Measurements from ENCODE around the gene TTC7B.

GRCh38 chr14:90575781-90576180 is 240.4 kb downstream of the TTC7B start:
- no peak for TF ChIP-seq CTCF (IDR thresholded peaks at IDR 0.05; ENCODE audit: insufficient read depth, low read length, poor library complexity, severe bottlenecking)
- no peak for TF ChIP-seq EZH2phosphoT487 (conservative IDR thresholded peaks at IDR 0.05; ENCODE audit: low read length)

Measured in SU-DHL-6 (cell line).